Measurements from ENCODE around the gene HEG1. TPM values are rescaled to one million over a fixed set of nuclear protein-coding genes. Genes with fewer than 3 reads are reported as not detected.

HEG1 gene
- total and polyA plus RNA-seq, 2 of the 4 experiments (the other 2 are of a cell fraction): 25.6 to 43.4 TPM

DNA sequence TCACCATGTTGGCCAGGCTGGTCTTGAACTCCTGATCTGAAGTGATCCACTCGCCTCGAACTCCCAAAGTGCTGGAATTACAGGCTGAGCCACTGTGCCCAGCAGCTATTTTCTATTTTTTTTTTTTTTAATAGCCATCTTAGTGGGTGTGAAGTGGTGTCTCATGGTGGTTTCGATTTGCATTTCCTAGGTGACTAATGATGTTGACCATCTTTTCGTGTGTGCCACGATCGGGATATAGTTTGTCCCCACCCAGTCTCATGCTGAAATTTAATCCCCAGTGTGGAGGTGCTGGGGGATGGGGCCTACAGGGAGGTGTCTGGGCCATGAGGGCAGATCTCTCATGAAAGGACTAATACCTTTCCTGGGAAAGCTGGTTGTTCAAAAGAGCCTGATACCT is 79.4 kb downstream of the HEG1 start:
- DNase-seq (no peak), ATAC-seq (ENCODE audit: low read depth) (no peak)
- CTCF ChIA-PET: no interaction called here
- H3K79me1 ChIP-seq (ENCODE audit: low read depth in 1 of 2, low read length in 2 of 2): peaks cover 6 to 15% of the 10 kb centered on the region in 2 experiments; a peak in 3 of 4 replicates
- no peak overlapping the region for H2BK20ac ChIP-seq (ENCODE audit: low read depth, low read length)
- no peak overlapping the region for H3K27ac ChIP-seq (ENCODE audit: insufficient read depth, low read length)
- no peak overlapping the region for H2BK120ac ChIP-seq (ENCODE audit: low read depth, low read length)
- H3K4me1 ChIP-seq (ENCODE audit: control insufficient read depth, insufficient read depth, low read length): peaks cover 2% of the 10 kb centered on the region; the same call in 1 of the 2 replicates
- H3K18ac ChIP-seq (ENCODE audit: low read depth, low read length): no peak overlapping the region
- no TSS peak for BruUV-seq (replicated peaks)
- dilution Hi-C loops (cut with HindIII; ENCODE audit: low sequenced_read_pairs, unreplicated experiment): no loop called here
- H3K9me1 ChIP-seq (ENCODE audit: insufficient read depth, low read length): peaks cover 17% of the 10 kb centered on the region
- peaks cover 42% of the 10 kb centered on the region for H3K36me3 ChIP-seq (ENCODE audit: control insufficient read depth, insufficient read depth, low read length)
- H3K9me3 ChIP-seq (ENCODE audit: control insufficient read depth, insufficient read depth, low read length): no peaks in the 10 kb centered on the region
- no peak for TF ChIP-seq CEBPB (IDR thresholded peaks at IDR 0.05; ENCODE audit: low read depth, low read length)
- no peak for TF ChIP-seq NFE2L2 (IDR thresholded peaks at IDR 0.05; ENCODE audit: low read depth, low read length)
- no peak for TF ChIP-seq MAFK (IDR thresholded peaks at IDR 0.05; ENCODE audit: low read depth, low read length)
- TF ChIP-seq, protein P1, sequence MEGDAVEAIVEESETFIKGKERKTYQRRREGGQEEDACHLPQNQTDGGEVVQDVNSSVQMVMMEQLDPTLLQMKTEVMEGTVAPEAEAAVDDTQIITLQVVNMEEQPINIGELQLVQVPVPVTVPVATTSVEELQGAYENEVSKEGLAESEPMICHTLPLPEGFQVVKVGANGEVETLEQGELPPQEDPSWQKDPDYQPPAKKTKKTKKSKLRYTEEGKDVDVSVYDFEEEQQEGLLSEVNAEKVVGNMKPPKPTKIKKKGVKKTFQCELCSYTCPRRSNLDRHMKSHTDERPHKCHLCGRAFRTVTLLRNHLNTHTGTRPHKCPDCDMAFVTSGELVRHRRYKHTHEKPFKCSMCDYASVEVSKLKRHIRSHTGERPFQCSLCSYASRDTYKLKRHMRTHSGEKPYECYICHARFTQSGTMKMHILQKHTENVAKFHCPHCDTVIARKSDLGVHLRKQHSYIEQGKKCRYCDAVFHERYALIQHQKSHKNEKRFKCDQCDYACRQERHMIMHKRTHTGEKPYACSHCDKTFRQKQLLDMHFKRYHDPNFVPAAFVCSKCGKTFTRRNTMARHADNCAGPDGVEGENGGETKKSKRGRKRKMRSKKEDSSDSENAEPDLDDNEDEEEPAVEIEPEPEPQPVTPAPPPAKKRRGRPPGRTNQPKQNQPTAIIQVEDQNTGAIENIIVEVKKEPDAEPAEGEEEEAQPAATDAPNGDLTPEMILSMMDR (conservative IDR thresholded peaks at IDR 0.05; ENCODE audit: low read depth, low read length): no peak
- TF ChIP-seq, protein P2, sequence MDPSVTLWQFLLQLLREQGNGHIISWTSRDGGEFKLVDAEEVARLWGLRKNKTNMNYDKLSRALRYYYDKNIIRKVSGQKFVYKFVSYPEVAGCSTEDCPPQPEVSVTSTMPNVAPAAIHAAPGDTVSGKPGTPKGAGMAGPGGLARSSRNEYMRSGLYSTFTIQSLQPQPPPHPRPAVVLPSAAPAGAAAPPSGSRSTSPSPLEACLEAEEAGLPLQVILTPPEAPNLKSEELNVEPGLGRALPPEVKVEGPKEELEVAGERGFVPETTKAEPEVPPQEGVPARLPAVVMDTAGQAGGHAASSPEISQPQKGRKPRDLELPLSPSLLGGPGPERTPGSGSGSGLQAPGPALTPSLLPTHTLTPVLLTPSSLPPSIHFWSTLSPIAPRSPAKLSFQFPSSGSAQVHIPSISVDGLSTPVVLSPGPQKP (IDR thresholded peaks at IDR 0.05; ENCODE audit: borderline replicate concordance, low read depth, low read length): no peak
- TF ChIP-seq BHLHE40 (IDR thresholded peaks at IDR 0.05; ENCODE audit: low read depth, low read length): no peak
- no peak for TF ChIP-seq RFX5 (IDR thresholded peaks at IDR 0.05; ENCODE audit: low read depth, low read length)
- H4K5ac ChIP-seq (ENCODE audit: low read depth, low read length): no peak overlapping the region
- H4K20me1 ChIP-seq (ENCODE audit: insufficient read depth, low read length): no peaks in the 10 kb centered on the region
- H2AK5ac ChIP-seq (ENCODE audit: low read depth, low read length): no peak overlapping the region
- no peak overlapping the region for H3K4ac ChIP-seq (ENCODE audit: low read depth, low read length)
- H4K8ac ChIP-seq (ENCODE audit: low read depth in 2 of 2, low read length in 2 of 2): no peak overlapping the region
- no peak overlapping the region for H3K4me2 ChIP-seq (ENCODE audit: low read depth, low read length)
- no peak overlapping the region for H3K56ac ChIP-seq (ENCODE audit: extremely low read depth, insufficient read depth, low read length)
- H2BK15ac ChIP-seq (ENCODE audit: low read depth, low read length): no peak overlapping the region
- WGBS, 2 experiments (ENCODE audit: extremely low coverage in 2 of 2, insufficient read length in 1 of 2): no CpG with 5 or more reads among the region's 6 CpGs
- intact Hi-C loops (cut with micrococcal nuclease): no loop called here
- H2AK9ac ChIP-seq (replicated peaks; ENCODE audit: low read depth, low read length, poor library complexity): no peak overlapping the region
- H3K27me3 ChIP-seq (ENCODE audit: control insufficient read depth, insufficient read depth, low read length): no peaks in the 10 kb centered on the region
- no peak overlapping the region for H4K91ac ChIP-seq (ENCODE audit: insufficient read depth, low read depth, low read length)
- no peak overlapping the region for H2BK5ac ChIP-seq (ENCODE audit: low read depth, low read length, poor library complexity, severe bottlenecking)
- in situ Hi-C loops (cut with MboI; ENCODE audit: low sequenced_read_pairs): loop anchor here (25.0 kb wide), 1 partner anchor 611 kb away; the partner anchor contains the start of gene OSBPL11
- H3K4me3 ChIP-seq (ENCODE audit: insufficient read depth, low read depth, low read length): no peak overlapping the region
- POLR2A ChIA-PET (ENCODE audit: unreplicated experiment): no interaction called here
- H3K23ac ChIP-seq (ENCODE audit: low read depth, low read length): no peak overlapping the region
- no peak overlapping the region for H3K14ac ChIP-seq (replicated peaks; ENCODE audit: low read depth, low read length)
- no peak overlapping the region for H2AFZ ChIP-seq (replicated peaks; ENCODE audit: low read length, poor library complexity)
- no peak overlapping the region for H3K9ac ChIP-seq (ENCODE audit: low read depth, low read length)
